Measurements from ENCODE around the gene NOL4L. TPM values are rescaled to one million over a fixed set of nuclear protein-coding genes. Genes with fewer than 3 reads are reported as not detected.

NOL4L gene
- total RNA-seq, 1 experiment from 2014 or later, result 31.7 TPM

- peaks cover 11% of the 10 kb centered on the region for H3K27me3 Mint-ChIP-seq (ENCODE audit: low read depth)
- no peak for TF ChIP-seq CTCF (conservative IDR thresholded peaks at IDR 0.05)
Measured at GRCh38 chr20:32611868-32612267, 26.7 kb upstream of the NOL4L start.

More at GRCh38 chr20:32611868-32612267, 26.7 kb upstream of the NOL4L start:
- Histone ChIP-seq H3K9ac (ENCODE audit: extremely low read depth, insufficient read length, low read length) (no peak overlapping the region), H3K23me2 (ENCODE audit: insufficient read length, low read depth, low read length, poor library complexity, severe bottlenecking) (no peaks in the 10 kb centered on the region), H2BK120ac (ENCODE audit: low read depth, low read length, poor library complexity, severe bottlenecking) (no peak overlapping the region), H2BK15ac (ENCODE audit: low read depth, low read length) (no peak overlapping the region), H3K23ac (ENCODE audit: insufficient read length, low read depth, low read length) (no peak overlapping the region), H3K27ac (ENCODE audit: insufficient read length, low read depth, low read length) (no peak overlapping the region), H2AFZ (ENCODE audit: low read length) (no peak overlapping the region), H3K4me2 (ENCODE audit: insufficient read depth, insufficient read length, low read length) (no peak overlapping the region), H3K79me1 (ENCODE audit: insufficient read depth, low read depth, low read length, poor library complexity, severe bottlenecking) (no peaks in the 10 kb centered on the region), H3K4ac (ENCODE audit: low read depth, low read length) (no peak overlapping the region), H3K4me1 (ENCODE audit: insufficient read depth, low read length) (no peaks in the 10 kb centered on the region), H2BK12ac (ENCODE audit: insufficient read length, low read depth, low read length) (no peak overlapping the region), H3K56ac (ENCODE audit: insufficient read length, low read depth, low read length) (no peak overlapping the region), H3K27me3 (ENCODE audit: insufficient read depth, low read length) (no peaks in the 10 kb centered on the region), H3T11ph (ENCODE audit: low read length) (no peak overlapping the region), H2AK5ac (ENCODE audit: insufficient read length, low read length) (no peak overlapping the region), H3K18ac (ENCODE audit: insufficient read length, low read depth, low read length) (no peak overlapping the region), H4K8ac (replicated peaks; ENCODE audit: insufficient read length, low read depth, low read length) (no peak overlapping the region), H4K91ac (ENCODE audit: insufficient read length, low read depth, low read length) (no peak overlapping the region), H3K9me3 (ENCODE audit: control insufficient read depth, low read depth, low read length) (no peaks in the 10 kb centered on the region), H4K5ac (ENCODE audit: insufficient read length, low read depth, low read length) (no peak overlapping the region), H4K20me1 (ENCODE audit: control insufficient read depth, insufficient read depth, insufficient read length) (peaks cover 2% of the 10 kb centered on the region), H2BK5ac (ENCODE audit: insufficient read length, low read length) (no peak overlapping the region), H3K79me2 (ENCODE audit: insufficient read depth, low read length) (no peaks in the 10 kb centered on the region), H3K14ac (ENCODE audit: insufficient read depth, low read length) (no peak overlapping the region), H2BK20ac (ENCODE audit: low read depth, low read length, poor library complexity, severe bottlenecking) (no peak overlapping the region)
- Mint-ChIP-seq H3K27ac (no peak overlapping the region), H3K4me3 (no peak overlapping the region), H3K9me3 (no peaks in the 10 kb centered on the region), H3K4me1 (peaks cover 7 to 12% of the 10 kb centered on the region in 2 experiments), H3K36me3 (ENCODE audit: insufficient read depth in 1 of 3, low read depth in 3 of 3) (no peaks in the 10 kb centered on the region)
- WGBS (ENCODE audit: extremely low coverage, insufficient read length, low lambda C conversion rate), result no CpG with 5 or more reads among the region's 6 CpGs
- no peak for DNase-seq
